DND-41 (cell line): ENCODE results near the gene TSPAN5.
A peak's percentile ranks its signal among the peaks of the same experiment; 100 is the strongest.

Experiments
- ATAC-seq: fragments of 200-7000 bp; cut with Tn5 transposase; 3 replicates; pipeline ENCODE4 v1.9.1; 2021; ENCODE audit warnings: low read depth; ENCODE audit not compliant: insufficient read depth
- DNase-seq: peaks from one replicate; pipeline ENCODE4 v3.0.0-alpha.2; 2020
- H2AFZ ChIP-seq: 2 replicates; pipeline ENCODE4 v1.6.0; 2012; ENCODE audit warnings: low read depth, low read length
- H3K27ac ChIP-seq: 2 replicates; pipeline ENCODE4 v1.5.1; 2012; ENCODE audit warnings: low read length, inconsistent platforms
- H3K27me3 ChIP-seq: fragments of 200-600 bp; sonication (generic); 2 replicates; pipeline ENCODE4 v1.6.0; 2012; ENCODE audit warnings: low read length, mild to moderate bottlenecking, inconsistent platforms; ENCODE audit not compliant: insufficient read depth, poor library complexity
- H3K36me3 ChIP-seq: 2 replicates; pipeline ENCODE4 v1.5.1; 2012; ENCODE audit warnings: low read length, inconsistent platforms; ENCODE audit not compliant: insufficient read depth
- H3K4me1 ChIP-seq: 2 replicates; pipeline ENCODE4 v1.5.1; 2012; ENCODE audit warnings: mild to moderate bottlenecking, low read length; ENCODE audit not compliant: insufficient read depth
- H3K4me2 ChIP-seq: 2 replicates; pipeline ENCODE4 v1.6.0; 2012; ENCODE audit warnings: mild to moderate bottlenecking, moderate library complexity, low read length, inconsistent platforms; ENCODE audit not compliant: insufficient read depth
- H3K4me3 ChIP-seq, 2 experiments: fragments of 200-600 bp in 1 of 2; shearing (Covaris generic) in 1 of 2; 2 replicates each; pipeline ENCODE4 v1.5.1; 2012 to 2016; ENCODE audit warnings: inconsistent platforms in 2 of 2, low read length in 2 of 2, mild to moderate bottlenecking in 2 of 2, low read depth in 1 of 2, moderate library complexity in 1 of 2
- H3K79me2 ChIP-seq: 2 replicates; pipeline ENCODE4 v1.6.0; 2012; ENCODE audit warnings: low read length, inconsistent platforms; ENCODE audit not compliant: insufficient read depth
- H3K9ac ChIP-seq: 2 replicates; pipeline ENCODE4 v1.6.0; 2012; ENCODE audit warnings: low read depth, mild to moderate bottlenecking, inconsistent platforms, low read length, moderate library complexity
- H3K9me3 ChIP-seq: 2 replicates; pipeline ENCODE4 v1.5.1; 2012; ENCODE audit warnings: low read length, moderate library complexity, mild to moderate bottlenecking, inconsistent platforms; ENCODE audit not compliant: insufficient read depth, severe bottlenecking
- H4K20me1 ChIP-seq: 2 replicates; pipeline ENCODE4 v1.6.0; 2012; ENCODE audit warnings: low read length; ENCODE audit not compliant: insufficient read depth
- EZH2 ChIP-seq: IDR thresholded peaks from 3 replicates; pipeline ENCODE4 v1.6.1; 2012; ENCODE audit warnings: borderline replicate concordance, low read depth, mild to moderate bottlenecking, moderate library complexity, low read length, inconsistent platforms; ENCODE audit not compliant: severe bottlenecking
- TF ChIP-seq, protein P1 (sequence below): IDR thresholded peaks from 2 replicates; pipeline ENCODE4 v1.5.1; 2012; ENCODE audit warnings: borderline replicate concordance, low read length, moderate library complexity, mild to moderate bottlenecking; ENCODE audit not compliant: poor library complexity, severe bottlenecking; ENCODE audit errors: extremely low read depth

TSPAN5 gene

DNA sequence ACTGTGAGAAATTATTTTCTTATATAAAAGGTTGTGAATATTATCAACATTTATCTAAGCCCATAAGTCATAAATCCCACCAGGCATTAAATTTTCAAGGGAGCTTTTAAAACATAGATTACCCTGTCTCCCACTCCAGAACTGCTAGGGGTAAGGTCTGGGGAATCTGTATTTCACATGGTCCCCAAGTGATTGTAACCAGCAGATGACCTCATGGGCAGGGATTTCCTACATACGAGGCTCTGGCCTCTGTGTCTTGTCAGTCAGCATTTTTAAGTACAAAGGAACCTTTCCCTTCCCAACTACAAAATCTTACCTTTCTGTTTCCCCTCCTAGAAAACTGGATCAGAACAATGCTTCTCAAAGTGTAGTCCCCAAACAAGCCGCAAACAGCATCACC, 188.6 kb downstream of the TSPAN5 start:
- no peak for DNase-seq
- no peaks in the 10 kb centered on the region for H3K9me3 ChIP-seq
- H3K4me3 ChIP-seq = no peak overlapping the region
- H3K36me3 ChIP-seq = no peaks in the 10 kb centered on the region
- TF ChIP-seq EZH2 = no peak
- TF ChIP-seq, protein P1, sequence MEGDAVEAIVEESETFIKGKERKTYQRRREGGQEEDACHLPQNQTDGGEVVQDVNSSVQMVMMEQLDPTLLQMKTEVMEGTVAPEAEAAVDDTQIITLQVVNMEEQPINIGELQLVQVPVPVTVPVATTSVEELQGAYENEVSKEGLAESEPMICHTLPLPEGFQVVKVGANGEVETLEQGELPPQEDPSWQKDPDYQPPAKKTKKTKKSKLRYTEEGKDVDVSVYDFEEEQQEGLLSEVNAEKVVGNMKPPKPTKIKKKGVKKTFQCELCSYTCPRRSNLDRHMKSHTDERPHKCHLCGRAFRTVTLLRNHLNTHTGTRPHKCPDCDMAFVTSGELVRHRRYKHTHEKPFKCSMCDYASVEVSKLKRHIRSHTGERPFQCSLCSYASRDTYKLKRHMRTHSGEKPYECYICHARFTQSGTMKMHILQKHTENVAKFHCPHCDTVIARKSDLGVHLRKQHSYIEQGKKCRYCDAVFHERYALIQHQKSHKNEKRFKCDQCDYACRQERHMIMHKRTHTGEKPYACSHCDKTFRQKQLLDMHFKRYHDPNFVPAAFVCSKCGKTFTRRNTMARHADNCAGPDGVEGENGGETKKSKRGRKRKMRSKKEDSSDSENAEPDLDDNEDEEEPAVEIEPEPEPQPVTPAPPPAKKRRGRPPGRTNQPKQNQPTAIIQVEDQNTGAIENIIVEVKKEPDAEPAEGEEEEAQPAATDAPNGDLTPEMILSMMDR = no peak
- no peak overlapping the region for H2AFZ ChIP-seq
- no peak overlapping the region for H3K4me2 ChIP-seq
- H4K20me1 ChIP-seq = no peaks in the 10 kb centered on the region
- no peaks in the 10 kb centered on the region for H3K27me3 ChIP-seq
- H3K79me2 ChIP-seq = no peaks in the 10 kb centered on the region
- peaks cover 24% of the 10 kb centered on the region for H3K4me1 ChIP-seq
- no peak overlapping the region for H3K9ac ChIP-seq
- H3K27ac ChIP-seq = no peak overlapping the region
- ATAC-seq = no peak

GRCh38 chr4:98468709-98469108, 189.7 kb downstream of the TSPAN5 start:
- no peak for TF ChIP-seq EZH2
- TF ChIP-seq, protein P1 = no peak
- H3K27me3 ChIP-seq = no peaks in the 10 kb centered on the region
- H3K79me2 ChIP-seq = no peaks in the 10 kb centered on the region
- H3K9ac ChIP-seq = no peak overlapping the region
- H2AFZ ChIP-seq = no peak overlapping the region
- H3K36me3 ChIP-seq = no peaks in the 10 kb centered on the region
- no peaks in the 10 kb centered on the region for H4K20me1 ChIP-seq
- ATAC-seq = no peak
- DNase-seq = no peak
- H3K9me3 ChIP-seq = no peaks in the 10 kb centered on the region
- no peak overlapping the region for H3K4me3 ChIP-seq
- no peak overlapping the region for H3K27ac ChIP-seq
- H3K4me2 ChIP-seq = no peak overlapping the region
- H3K4me1 ChIP-seq = peaks cover 24% of the 10 kb centered on the region

- no peak for TF ChIP-seq EZH2
- TF ChIP-seq, protein P1 = peak; percentile 59
- Histone ChIP-seq H3K4me1 (peaks cover 24% of the 10 kb centered on the region), H3K36me3 (no peaks in the 10 kb centered on the region), H3K9me3 (no peaks in the 10 kb centered on the region), H3K27ac (no peak overlapping the region), H3K4me2 (no peak overlapping the region), H3K4me3 (no peak overlapping the region), H3K79me2 (no peaks in the 10 kb centered on the region), H4K20me1 (no peaks in the 10 kb centered on the region), H3K9ac (no peak overlapping the region), H2AFZ (no peak overlapping the region), H3K27me3 (no peaks in the 10 kb centered on the region)
- DNase-seq = peak; percentile 22
- ATAC-seq = no peak
Observed at GRCh38 chr4:98467627-98468072, 190.8 kb downstream of the TSPAN5 start.
